Panc1 (cell line): Measurements from ENCODE around the gene PRPS1. TPM values are rescaled to one million over a fixed set of nuclear protein-coding genes. Genes with fewer than 3 reads are reported as not detected.

Source experiments
- ATAC-seq: fragments of 200-7000 bp; cut with Tn5 transposase; 2 replicates; pipeline ENCODE4 v1.9.1; 2020; ENCODE audit warnings: mild to moderate bottlenecking, moderate library complexity
- BruUV-seq: library from RNA; stranded (reverse); fragments of 400-500 nt; replicated peaks from 2 replicates; lab custom pipeline; 2021; lab: Mats Ljungman, UMichigan
- CTCF ChIA-PET: fragments of 300-600 bp; sonication (Branson Sonifier 250); formaldehyde crosslinking; loops from one replicate; lab custom pipeline; 2022; ENCODE audit warnings: antibody characterized with exemption; lab: Charles Lee
- POLR2A ChIA-PET: fragments of 300-600 bp; sonication (Branson Sonifier 250); formaldehyde crosslinking; loops from one replicate; lab custom pipeline; 2022; ENCODE audit warnings: antibody characterized with exemption; lab: Charles Lee
- DNase-seq: peaks from one replicate; pipeline ENCODE4 v3.0.0-alpha.2; 2010; ENCODE audit warnings: low read depth, low spot score
- H3K27ac ChIP-seq: 2 replicates; pipeline ENCODE4 v1.5.1; 2011; ENCODE audit warnings: mild to moderate bottlenecking, low read length, inconsistent platforms
- H3K27me3 ChIP-seq: fragments of 200-500 bp; sonication (Bioruptor generic); 2 replicates; pipeline ENCODE4 v1.6.0; 2014; ENCODE audit warnings: low read length, inconsistent platforms; ENCODE audit not compliant: control insufficient read depth, insufficient read depth
- H3K36me3 ChIP-seq: fragments of 200-500 bp; sonication (Bioruptor generic); 2 replicates; pipeline ENCODE4 v1.5.1; 2014; ENCODE audit warnings: inconsistent platforms, mild to moderate bottlenecking, low read length, moderate library complexity; ENCODE audit not compliant: control insufficient read depth, insufficient read depth
- H3K4me1 ChIP-seq: 2 replicates; pipeline ENCODE4 v1.5.1; 2011; ENCODE audit warnings: inconsistent platforms, mild to moderate bottlenecking, low read length, moderate library complexity; ENCODE audit not compliant: control insufficient read depth, insufficient read depth
- H3K4me3 ChIP-seq, 2 experiments: 2 replicates each; pipeline ENCODE4 v1.5.1; 2011 to 2012; ENCODE audit warnings: low read depth in 2 of 2, low read length in 2 of 2, mild to moderate bottlenecking in 2 of 2, inconsistent platforms in 1 of 2, moderate library complexity in 1 of 2
- H3K9me3 ChIP-seq: fragments of 200-500 bp; sonication (Bioruptor generic); 2 replicates; pipeline ENCODE4 v1.5.1; 2014; ENCODE audit warnings: low read depth, mild to moderate bottlenecking, inconsistent platforms, low read length, moderate library complexity; ENCODE audit not compliant: control insufficient read depth, insufficient read depth
- CTCF ChIP-seq: fragments of 450-650 bp; IDR thresholded peaks from 2 replicates; pipeline ENCODE4 v1.5.1; 2017; ENCODE audit warnings: mild to moderate bottlenecking
- POLR2AphosphoS5 ChIP-seq: IDR thresholded peaks from 2 replicates; pipeline ENCODE4 v1.6.1; 2012; ENCODE audit warnings: mild to moderate bottlenecking, low read depth, low read length, moderate library complexity
- REST ChIP-seq, 2 experiments: IDR thresholded peaks; 2 replicates each; pipeline ENCODE4 v1.6.1; 2011 to 2012; ENCODE audit warnings: low read depth in 2 of 2, control low read depth in 1 of 2, low read length in 1 of 2, mild to moderate bottlenecking in 1 of 2, moderate library complexity in 1 of 2; ENCODE audit not compliant: insufficient read depth in 1 of 2
- SIN3A ChIP-seq: IDR thresholded peaks from 2 replicates; pipeline ENCODE4 v1.6.1; 2012; ENCODE audit warnings: low read depth, mild to moderate bottlenecking, low read length, moderate library complexity, borderline replicate concordance; ENCODE audit not compliant: insufficient read depth
- TCF7L2 ChIP-seq: IDR thresholded peaks from 2 replicates; pipeline ENCODE4 v1.6.1; 2011; ENCODE audit warnings: mild to moderate bottlenecking, low read depth, low read length, inconsistent platforms
- in situ Hi-C: cut with HindIII; loops from 2 replicates; pipeline ENCODE4 v1.10.0; 2016; ENCODE audit warnings: low sequenced_read_pairs, low pct_unique_long_range_greater_than_20kb
- intact Hi-C: fragments of 100-400 bp; cut with micrococcal nuclease; formaldehyde crosslinking; loops from one replicate; pipeline ENCODE4 v1.10.0; 2022; ENCODE audit not compliant: unreplicated experiment
- total RNA-seq: library from RNA; stranded (reverse); gene quantifications from one replicate; pipeline ENCODE4 v1.2.1, GENCODE V29; 2021; ENCODE audit not compliant: unreplicated experiment

Gene PRPS1
- total RNA-seq, 1 experiment from 2014 or later: 152 TPM

- CTCF ChIA-PET: no interaction called here
- intact Hi-C loops: loop anchor here (5.0 to 10.0 kb wide), 2 partner anchors 89 to 602 kb away; no protein-coding TSS in a partner anchor
These were observed 1.8 kb upstream of the PRPS1 start for GRCh38 chrX:107626481-107626880.

GRCh38 chrX:107626916-107627315 is 1.4 kb upstream of the PRPS1 start:
- H3K27ac ChIP-seq: peak overlapping the region; percentile 92
- no TSS peak for BruUV-seq
- ChIA-PET POLR2A (no interaction called here), CTCF (no interaction called here)
- peaks cover 28% of the 10 kb centered on the region for H3K4me1 ChIP-seq
- DNase-seq (no peak), ATAC-seq (no peak; the same call in 1 of the 2 replicates)
- no peaks in the 10 kb centered on the region for H3K9me3 ChIP-seq
- H3K27me3 ChIP-seq: no peaks in the 10 kb centered on the region
- intact Hi-C loops: loop anchor here (5.0 to 10.0 kb wide), 2 partner anchors 90 to 602 kb away; no protein-coding TSS in a partner anchor
- in situ Hi-C loops: no loop called here
- no peak overlapping the region for H3K4me3 ChIP-seq
- TF ChIP-seq CTCF: no peak
- TF ChIP-seq REST (IDR thresholded peaks at IDR 0.05; ENCODE audit: insufficient read depth in 1 of 2, low read depth in 2 of 2, low read length in 1 of 2): no peak
- peak; percentile 54 for TF ChIP-seq TCF7L2
- H3K36me3 ChIP-seq: no peaks in the 10 kb centered on the region; the same call in 1 of the 2 replicates

More at GRCh38 chrX:107626481-107626880, 1.8 kb upstream of the PRPS1 start:
- Histone ChIP-seq H3K27me3 (no peaks in the 10 kb centered on the region), H3K36me3 (no peaks in the 10 kb centered on the region; the same call in 1 of the 2 replicates), H3K4me3 (no peak overlapping the region), H3K27ac (peak overlapping the region; percentile 92), H3K4me1 (peaks cover 28% of the 10 kb centered on the region), H3K9me3 (no peaks in the 10 kb centered on the region)
- ATAC-seq: no peak
- in situ Hi-C loops: no loop called here
- TF ChIP-seq CTCF (no peak), SIN3A (no peak), TCF7L2 (no peak; the same call in 1 of the 2 replicates), POLR2AphosphoS5 (no peak), REST (IDR thresholded peaks at IDR 0.05; ENCODE audit: insufficient read depth in 1 of 2, low read depth in 2 of 2, low read length in 1 of 2) (no peak)
- BruUV-seq: no TSS peak
- no peak for DNase-seq
- POLR2A ChIA-PET: interaction anchor here (0.7 kb wide), 1 partner anchor 46 kb away, joined by 7 read pairs; no protein-coding TSS in a partner anchor
